HG03565 (cell line): Measurements from ENCODE around the gene HELZ2.
"Not testable (repeated sequence)": the region's sequence is repeated elsewhere in the genome, so short reads cannot be mapped to it uniquely, and the experiment has no call there.

Source experiments
- ATAC-seq: cut with Tn5 transposase; IDR thresholded peaks from one replicate; pipeline ENCODE4 v1.9.1; 2021; ENCODE audit warnings: mild to moderate bottlenecking, moderate library complexity; ENCODE audit not compliant: unreplicated experiment

Gene HELZ2

GRCh38 chr20:63580796-63581461, 6.9 kb upstream of the HELZ2 start:
- ATAC-seq = no peak

DNA sequence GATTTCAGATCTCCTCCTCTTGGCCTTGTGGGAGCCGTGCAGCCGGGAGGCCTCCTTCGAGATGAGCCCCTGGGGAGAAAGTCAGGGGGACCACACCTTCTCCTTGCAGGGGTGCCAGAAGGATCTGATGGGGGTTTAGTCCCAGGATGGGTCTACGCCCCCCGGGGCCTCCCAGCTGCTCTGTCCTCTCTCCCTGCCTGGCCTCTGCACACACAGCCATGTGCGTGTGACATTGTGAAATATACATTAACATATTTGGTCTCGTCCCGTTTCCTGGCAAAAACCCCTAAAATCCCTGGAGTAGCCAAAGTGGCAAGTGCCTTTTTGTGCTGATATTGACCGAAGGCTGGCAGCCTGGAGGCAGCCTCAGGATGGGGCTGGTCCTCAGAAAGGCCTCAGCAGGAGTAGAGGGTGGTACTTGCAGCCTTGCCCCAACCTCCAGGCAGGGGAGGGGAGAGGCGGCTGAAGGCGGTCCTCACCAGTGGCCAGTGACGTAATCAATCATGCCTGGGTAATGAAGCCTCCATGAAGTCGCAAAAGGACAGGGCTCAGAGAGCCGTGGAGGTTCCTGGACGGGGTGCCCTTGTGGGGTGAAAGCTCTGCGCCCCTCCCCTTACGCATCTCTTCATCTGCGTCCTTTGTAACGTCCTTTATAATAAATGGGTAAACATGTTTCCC, 5.1 kb upstream of the HELZ2 start:
- ATAC-seq = no peak

- ATAC-seq = no peak
These were observed 4.4 kb upstream of the HELZ2 start for GRCh38 chr20:63578224-63579016.

- ATAC-seq = no peak
These were observed 3.4 kb upstream of the HELZ2 start for GRCh38 chr20:63577317-63577894.

GRCh38 chr20:63576311-63576710, 2.3 kb upstream of the HELZ2 start:
- ATAC-seq = no peak

DNA sequence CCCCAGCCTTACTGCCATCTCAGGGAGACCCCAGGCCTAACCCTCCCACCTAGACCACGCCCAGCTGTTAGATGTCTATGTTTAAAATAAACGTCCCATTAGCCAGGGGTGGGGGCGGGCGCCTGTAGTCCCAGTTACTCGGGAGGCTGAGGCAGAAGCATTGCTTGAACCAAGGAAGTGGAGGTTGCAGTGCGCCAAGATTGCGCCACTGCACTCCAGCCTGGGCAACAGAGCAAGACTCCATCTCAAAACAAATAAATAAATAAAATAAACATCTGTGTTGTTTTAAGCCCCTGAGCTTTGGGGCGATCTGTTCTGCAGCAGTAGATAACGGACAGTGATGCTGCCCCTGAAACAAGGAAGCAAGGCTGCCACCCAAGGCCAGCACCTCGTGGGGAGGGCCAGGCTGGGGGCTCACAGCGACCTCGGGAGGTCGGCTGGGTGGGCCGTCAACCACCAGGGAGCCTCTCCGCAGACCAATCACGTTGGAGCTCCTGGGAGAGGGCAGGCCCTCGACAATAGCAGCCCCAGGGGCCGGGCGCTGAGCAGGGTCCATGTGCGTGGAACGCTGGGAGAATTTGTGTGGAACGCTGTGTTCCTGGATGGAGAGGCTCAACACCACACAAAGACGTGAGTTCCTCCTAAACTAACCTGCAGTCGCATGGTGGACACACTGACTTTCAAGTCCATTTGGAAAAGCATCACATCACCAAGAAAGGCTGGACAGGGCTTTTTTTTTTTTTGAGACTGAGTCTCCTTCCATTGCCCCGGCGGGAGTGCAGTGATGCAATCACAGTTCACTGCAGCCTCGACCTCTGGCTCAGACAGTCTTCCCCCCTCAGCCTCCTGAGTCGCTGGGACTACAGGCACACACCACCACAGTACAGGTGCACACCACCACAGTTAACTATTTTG, 1.0 kb upstream of the HELZ2 start:
- ATAC-seq = no peak

DNA sequence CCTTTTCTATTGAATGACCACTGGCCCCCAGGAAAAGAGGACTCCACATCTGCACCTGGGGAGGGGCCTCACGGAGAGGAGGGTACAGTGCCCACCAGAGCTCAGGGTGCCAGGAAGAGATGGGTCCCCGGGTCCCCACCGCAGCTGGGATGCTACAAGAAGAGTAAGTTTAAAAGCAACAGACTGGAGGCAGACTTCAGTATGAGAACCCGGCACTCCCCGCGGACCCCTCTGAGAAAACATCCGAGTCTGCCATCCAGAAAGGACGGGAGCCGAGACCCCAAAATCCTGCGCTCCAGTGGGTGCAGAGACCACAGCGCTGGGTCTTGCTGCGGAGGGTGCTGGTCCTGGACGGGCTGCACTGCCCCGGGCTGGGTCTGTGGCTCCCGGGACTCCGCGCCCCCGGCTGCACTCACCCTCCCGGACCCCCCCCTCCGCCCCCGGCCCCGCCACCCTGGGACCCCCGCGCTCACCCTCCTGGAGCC, 350 bp downstream of the HELZ2 start:
- ATAC-seq = no peak

- ATAC-seq = no peak
These were observed 1.0 kb downstream of the HELZ2 start for GRCh38 chr20:63572788-63573646.

- ATAC-seq = no peak
These were observed 1.8 kb downstream of the HELZ2 start for GRCh38 chr20:63572071-63572787.

GRCh38 chr20:63571087-63571478, 3.0 kb downstream of the HELZ2 start:
- not testable (repeated sequence) for ATAC-seq

- ATAC-seq = no peak
These were observed 3.6 kb downstream of the HELZ2 start for GRCh38 chr20:63570281-63571086.

GRCh38 chr20:63568986-63569949, 4.8 kb downstream of the HELZ2 start:
- no peak for ATAC-seq

GRCh38 chr20:63568170-63568981, 5.7 kb downstream of the HELZ2 start:
- peak; percentile 20 for ATAC-seq

GRCh38 chr20:63567386-63568169, 6.5 kb downstream of the HELZ2 start:
- ATAC-seq = peak; percentile 40

DNA sequence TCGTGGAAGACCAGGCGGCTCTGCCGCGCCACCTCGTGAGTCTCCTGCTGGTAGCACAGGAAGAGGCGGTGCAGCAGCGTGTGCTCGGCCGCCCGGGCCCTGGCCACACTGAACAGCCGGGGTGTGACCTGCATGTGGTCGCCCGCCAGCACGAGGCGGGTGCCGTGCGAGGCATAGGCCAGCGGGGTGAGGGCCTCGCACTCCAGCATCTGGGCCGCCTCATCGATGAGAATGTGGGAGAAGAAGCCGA, 7.0 kb downstream of the HELZ2 start:
- no peak for ATAC-seq
